GM12878 (cell line): ENCODE results near the gene CHST8.

Source experiments
- EZH2 ChIP-seq: IDR thresholded peaks from 2 replicates; pipeline ENCODE4 v1.6.1; 2012; ENCODE audit warnings: low read depth, mild to moderate bottlenecking, control low read depth, inconsistent platforms, low read length, borderline replicate concordance; ENCODE audit not compliant: control insufficient read depth
- TF ChIP-seq, protein P1 (sequence below): IDR thresholded peaks from 2 replicates; pipeline ENCODE4 v1.6.1; 2011; ENCODE audit warnings: low read depth, mild to moderate bottlenecking, low read length, moderate library complexity, borderline replicate concordance; ENCODE audit errors: extremely low read depth

DNA sequence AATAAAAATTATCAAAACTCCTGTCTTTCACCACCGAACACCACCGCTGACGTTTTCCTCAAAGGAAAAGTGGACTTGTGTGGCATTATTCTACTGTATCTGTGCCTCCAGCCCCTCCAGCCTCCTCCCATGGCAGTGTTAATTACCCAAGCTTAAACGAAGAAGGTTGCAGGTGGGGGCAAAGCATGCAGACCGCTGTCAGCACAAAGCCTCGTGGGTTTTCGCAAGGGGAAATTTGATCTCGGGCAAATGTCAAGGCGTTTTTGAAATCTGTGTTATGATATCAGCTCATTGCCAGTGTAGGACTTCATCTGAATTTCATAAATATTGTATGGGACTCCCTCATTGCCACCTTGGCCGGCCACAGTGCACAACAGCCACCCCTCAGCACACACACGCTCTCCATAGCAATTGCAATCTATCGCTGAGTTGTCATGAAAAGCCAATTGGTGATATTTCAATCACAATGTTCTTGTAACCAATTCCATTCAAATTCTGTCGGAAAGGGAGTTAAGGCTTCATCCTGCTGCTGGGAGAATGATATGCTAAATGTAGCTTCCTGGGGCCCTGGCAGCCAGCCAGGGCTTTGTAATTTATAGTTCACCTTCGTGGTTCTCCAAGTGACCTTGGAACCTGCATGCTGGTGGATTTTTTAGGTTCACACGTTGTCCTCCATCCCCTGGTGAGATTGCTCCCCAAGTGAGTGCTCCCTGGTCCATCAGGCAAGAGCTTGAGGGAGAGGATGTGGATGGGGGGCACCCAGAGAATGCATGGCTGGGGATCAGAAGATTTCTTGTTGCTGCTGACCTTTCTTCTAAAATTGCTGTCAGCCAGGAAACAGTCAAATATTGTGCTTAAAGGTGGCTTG is 16.6 kb downstream of the CHST8 start:
- TF ChIP-seq, protein P1, sequence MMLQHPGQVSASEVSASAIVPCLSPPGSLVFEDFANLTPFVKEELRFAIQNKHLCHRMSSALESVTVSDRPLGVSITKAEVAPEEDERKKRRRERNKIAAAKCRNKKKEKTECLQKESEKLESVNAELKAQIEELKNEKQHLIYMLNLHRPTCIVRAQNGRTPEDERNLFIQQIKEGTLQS = no peak
- no peak for TF ChIP-seq EZH2
